Measurements from ENCODE around the gene NDUFAF4.

NDUFAF4 gene

DNA sequence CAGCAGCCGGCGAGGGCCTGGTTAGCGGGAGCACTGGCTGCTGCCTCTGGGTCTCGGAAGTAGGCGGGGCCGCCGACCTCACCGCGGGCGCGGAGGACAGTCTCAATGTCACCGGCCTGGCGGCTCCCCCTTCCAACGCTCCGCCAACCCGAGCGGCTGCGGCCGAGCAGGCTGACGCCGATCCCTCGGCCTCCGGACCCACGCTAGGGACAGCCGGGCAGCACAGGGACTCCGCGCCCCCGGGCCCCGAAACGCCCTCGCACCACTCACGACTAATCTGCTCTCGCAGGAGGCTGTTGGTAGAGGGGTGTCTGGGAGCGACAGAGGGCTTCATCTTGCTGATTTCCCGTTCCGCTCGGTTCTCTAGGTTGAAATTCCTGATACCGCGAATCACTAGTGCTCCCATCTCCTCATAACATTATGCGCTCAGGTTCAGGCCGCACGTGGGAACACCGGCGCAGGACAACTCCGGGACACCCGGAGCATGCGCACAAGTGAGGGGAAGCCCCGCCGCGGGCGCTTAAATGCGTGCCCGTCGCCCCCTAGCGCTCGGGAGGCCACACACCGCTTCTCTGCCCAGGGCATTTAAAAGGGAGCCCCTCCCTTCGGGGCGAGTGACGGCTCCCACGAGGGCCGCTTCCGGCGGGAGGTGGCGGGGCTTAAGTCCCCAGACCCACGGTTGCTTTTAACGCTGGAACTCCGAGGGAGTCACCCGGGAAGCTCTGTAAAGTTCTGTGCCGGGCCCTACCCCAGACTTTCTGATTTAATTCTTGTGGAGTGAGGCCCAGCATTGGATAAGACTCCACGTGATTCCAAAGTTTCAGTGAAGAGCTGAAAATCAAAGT lies at the start of gene NDUFAF4:
Gene NDUFAF4 (minus strand): TSS at position 496 of the 845 bp plus-strand sequence. CDS start 90 bp downstream, at position 406.
- in situ Hi-C loops (cut with HindIII; ENCODE audit: low pct_unique_long_range_greater_than_20kb, low sequenced_read_pairs) = no loop called here
- peak; percentile 87 to 93 for DNase-seq (ENCODE audit: low read depth in 1 of 2, low spot score in 1 of 2)
- TF ChIP-seq JUND (IDR thresholded peaks at IDR 0.05; ENCODE audit: low read depth) = no peak

GRCh38 chr6:96947055-96947454 lies 49.4 kb upstream of the NDUFAF4 start:
- no peak for DNase-seq (ENCODE audit: low read depth in 1 of 2, low spot score in 1 of 2)
- no peak for TF ChIP-seq JUND (IDR thresholded peaks at IDR 0.05; ENCODE audit: low read depth)
- in situ Hi-C loops (cut with HindIII; ENCODE audit: low pct_unique_long_range_greater_than_20kb, low sequenced_read_pairs) = no loop called here

DNA sequence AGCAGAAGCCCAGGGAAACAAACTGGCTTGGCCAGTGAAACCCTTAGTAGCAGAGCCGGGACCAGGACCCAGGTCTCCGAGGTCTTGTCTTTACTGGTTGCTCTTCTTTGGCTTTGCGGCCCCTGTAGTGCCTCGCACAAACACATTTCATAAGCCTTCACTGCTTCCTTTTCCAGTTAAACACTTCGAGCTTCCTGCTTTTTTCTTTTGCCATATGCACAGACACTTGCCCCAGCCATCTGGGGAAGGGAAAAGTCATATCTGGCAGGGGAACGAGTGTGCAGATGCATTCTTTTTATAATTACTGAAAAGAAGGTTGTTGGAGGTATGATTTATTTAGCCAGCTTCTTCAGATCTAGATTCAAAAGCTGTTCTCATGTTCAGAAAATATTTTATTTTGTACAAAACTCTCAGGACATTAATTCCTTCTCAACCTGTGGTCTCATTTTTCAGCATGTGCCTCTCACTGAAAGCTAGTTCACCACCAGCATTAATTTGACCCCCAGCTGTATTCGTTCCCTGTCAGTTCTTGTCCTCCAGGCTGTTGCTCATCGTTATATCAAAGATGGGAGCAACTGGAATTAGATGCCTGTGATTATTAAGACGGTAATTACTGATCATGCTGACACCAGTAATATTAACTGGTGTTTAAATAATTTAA lies 46.0 kb upstream of the NDUFAF4 start:
- no peak for TF ChIP-seq JUND (IDR thresholded peaks at IDR 0.05; ENCODE audit: low read depth)

DNA sequence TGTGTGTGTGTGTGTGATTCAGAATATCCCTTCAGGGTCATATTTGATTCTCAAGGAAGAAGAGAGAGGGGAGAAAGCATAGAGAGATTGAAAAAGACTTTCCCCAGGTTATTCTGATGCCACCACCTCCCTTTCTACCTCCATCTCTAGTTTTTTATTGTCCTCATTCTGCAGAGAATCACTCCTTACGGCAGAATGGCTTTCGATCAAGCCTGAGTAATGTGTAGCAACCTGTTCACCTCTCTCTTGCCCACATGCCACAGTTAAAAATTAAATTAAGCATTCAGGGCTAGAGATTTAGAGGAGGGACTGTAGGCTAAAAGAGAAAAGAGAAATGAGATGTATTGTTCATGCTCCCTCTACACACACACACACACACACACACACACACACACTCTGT lies 45.0 kb upstream of the NDUFAF4 start:
- TF ChIP-seq JUND (IDR thresholded peaks at IDR 0.05; ENCODE audit: low read depth) = no peak
- in situ Hi-C loops (cut with HindIII; ENCODE audit: low pct_unique_long_range_greater_than_20kb, low sequenced_read_pairs) = no loop called here
- no peak for DNase-seq (ENCODE audit: low read depth in 1 of 2, low spot score in 1 of 2)

More for the DNA sequence above, 46.0 kb upstream of the NDUFAF4 start:
- in situ Hi-C loops (cut with HindIII; ENCODE audit: low pct_unique_long_range_greater_than_20kb, low sequenced_read_pairs) = no loop called here
- no peak for DNase-seq (ENCODE audit: low read depth in 1 of 2, low spot score in 1 of 2)

GRCh38 chr6:96940322-96940721 lies 42.6 kb upstream of the NDUFAF4 start:
- TF ChIP-seq JUND (IDR thresholded peaks at IDR 0.05; ENCODE audit: low read depth) = no peak
- no peak for DNase-seq (ENCODE audit: low read depth in 1 of 2, low spot score in 1 of 2)
- in situ Hi-C loops (cut with HindIII; ENCODE audit: low pct_unique_long_range_greater_than_20kb, low sequenced_read_pairs) = no loop called here

DNA sequence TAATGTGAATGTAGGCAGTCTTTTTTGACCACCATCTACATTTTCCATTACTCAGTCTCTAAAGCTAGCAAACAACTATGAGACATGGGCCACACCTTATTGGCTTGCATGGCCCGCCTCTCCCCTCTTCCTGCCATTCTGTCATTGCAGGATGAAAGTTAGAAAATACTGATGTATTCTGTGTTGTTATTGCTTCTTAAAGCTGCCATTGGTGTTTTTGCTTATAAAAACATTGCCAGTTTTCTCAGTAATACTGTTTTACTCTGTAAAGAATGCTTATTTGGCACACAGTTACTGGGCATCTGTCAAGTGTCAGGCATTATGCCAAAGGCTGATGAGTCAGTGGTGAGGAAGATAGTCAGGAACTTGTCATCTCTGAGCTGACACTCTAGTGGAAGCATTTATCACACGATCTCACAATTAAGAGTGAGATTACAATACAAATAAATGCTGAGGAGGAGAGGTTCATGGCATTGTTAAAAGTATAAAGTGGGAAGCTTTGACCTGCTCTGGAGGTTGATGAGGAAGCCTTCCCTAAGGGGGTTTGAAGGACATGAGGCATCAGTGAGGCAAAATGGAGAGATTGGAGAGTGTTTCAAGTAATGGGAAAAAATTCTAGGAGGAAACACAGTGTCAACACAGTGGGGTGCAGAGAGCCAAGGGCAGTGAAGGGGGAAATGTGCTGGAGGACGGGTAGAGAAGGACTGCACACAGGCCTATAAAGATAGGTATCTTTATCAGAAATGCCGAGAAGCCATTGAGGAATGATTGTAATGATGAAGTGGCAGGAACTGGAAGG lies 41.5 kb upstream of the NDUFAF4 start:
- no peak for TF ChIP-seq JUND (IDR thresholded peaks at IDR 0.05; ENCODE audit: low read depth)
- DNase-seq (ENCODE audit: low read depth in 1 of 2, low spot score in 1 of 2) = no peak
- in situ Hi-C loops (cut with HindIII; ENCODE audit: low pct_unique_long_range_greater_than_20kb, low sequenced_read_pairs) = no loop called here

GRCh38 chr6:96934087-96934486 lies 36.4 kb upstream of the NDUFAF4 start:
- DNase-seq (ENCODE audit: low read depth in 1 of 2, low spot score in 1 of 2) = no peak
- no peak for TF ChIP-seq JUND (IDR thresholded peaks at IDR 0.05; ENCODE audit: low read depth)
- in situ Hi-C loops (cut with HindIII; ENCODE audit: low pct_unique_long_range_greater_than_20kb, low sequenced_read_pairs) = no loop called here

DNA sequence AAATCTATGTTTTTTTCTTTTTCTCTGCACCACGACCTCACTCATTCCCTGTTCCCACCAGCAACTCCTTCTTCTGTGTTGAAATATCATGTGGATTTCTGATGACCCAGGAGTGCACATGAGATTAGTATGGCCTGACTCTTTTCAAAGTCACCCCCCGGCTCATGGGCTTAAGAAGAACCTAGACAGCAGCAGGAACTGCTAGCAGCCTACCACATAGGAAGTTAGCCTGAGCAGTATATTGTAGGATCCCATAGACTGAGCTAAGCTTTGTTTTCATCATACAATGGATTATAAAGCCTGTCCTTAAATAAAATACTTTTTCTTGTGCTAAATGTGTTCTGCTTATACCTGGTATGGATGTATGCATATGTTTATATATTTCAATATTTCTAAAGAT lies 33.5 kb upstream of the NDUFAF4 start:
- in situ Hi-C loops (cut with HindIII; ENCODE audit: low pct_unique_long_range_greater_than_20kb, low sequenced_read_pairs) = no loop called here
- no peak for TF ChIP-seq JUND (IDR thresholded peaks at IDR 0.05; ENCODE audit: low read depth)
- DNase-seq (ENCODE audit: low read depth in 1 of 2, low spot score in 1 of 2) = no peak

DNA sequence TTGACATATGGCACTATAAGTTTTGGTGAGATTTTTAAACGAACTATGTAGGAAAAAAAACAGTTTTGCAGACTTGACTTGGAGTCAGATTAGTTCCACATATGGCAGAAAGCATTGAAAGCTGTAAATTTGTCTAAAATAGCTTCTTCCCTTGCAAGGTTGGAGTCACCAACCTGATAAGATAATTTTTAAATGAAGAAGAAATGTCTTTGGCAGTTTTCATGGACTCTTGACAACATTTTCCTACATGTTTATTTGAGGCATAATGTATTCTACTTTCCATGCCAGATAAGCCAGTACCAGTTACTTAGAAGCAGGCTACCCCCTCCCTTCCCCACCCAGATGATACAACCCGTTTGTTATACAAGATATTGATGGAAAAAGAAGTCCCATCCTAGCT lies 32.0 kb upstream of the NDUFAF4 start:
- no peak for TF ChIP-seq JUND (IDR thresholded peaks at IDR 0.05; ENCODE audit: low read depth)

DNA sequence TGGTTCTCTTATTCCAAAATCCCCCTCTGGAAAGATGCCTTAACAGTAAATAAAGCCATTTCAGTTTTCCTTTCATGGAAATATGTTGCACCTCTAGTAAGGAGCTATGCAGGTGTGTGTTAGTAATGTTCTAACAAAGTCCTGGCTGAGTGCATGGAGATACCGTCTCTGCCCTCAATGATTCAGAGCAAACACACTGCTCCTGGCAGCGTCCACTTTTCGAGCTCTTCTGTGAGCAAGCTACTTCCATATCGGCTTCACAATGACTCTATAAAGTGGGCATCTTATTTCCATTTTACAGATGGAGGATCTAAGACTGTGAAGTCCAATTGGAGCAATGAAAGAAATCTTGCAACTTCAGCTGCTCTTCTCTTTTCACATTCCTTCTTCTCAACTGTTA lies 30.0 kb upstream of the NDUFAF4 start:
- in situ Hi-C loops (cut with HindIII; ENCODE audit: low pct_unique_long_range_greater_than_20kb, low sequenced_read_pairs) = no loop called here
- DNase-seq (ENCODE audit: low read depth in 1 of 2, low spot score in 1 of 2) = no peak
- TF ChIP-seq JUND (IDR thresholded peaks at IDR 0.05; ENCODE audit: low read depth) = no peak

More for the DNA sequence above, 32.0 kb upstream of the NDUFAF4 start:
- DNase-seq (ENCODE audit: low read depth in 1 of 2, low spot score in 1 of 2) = no peak
- in situ Hi-C loops (cut with HindIII; ENCODE audit: low pct_unique_long_range_greater_than_20kb, low sequenced_read_pairs) = no loop called here

DNA sequence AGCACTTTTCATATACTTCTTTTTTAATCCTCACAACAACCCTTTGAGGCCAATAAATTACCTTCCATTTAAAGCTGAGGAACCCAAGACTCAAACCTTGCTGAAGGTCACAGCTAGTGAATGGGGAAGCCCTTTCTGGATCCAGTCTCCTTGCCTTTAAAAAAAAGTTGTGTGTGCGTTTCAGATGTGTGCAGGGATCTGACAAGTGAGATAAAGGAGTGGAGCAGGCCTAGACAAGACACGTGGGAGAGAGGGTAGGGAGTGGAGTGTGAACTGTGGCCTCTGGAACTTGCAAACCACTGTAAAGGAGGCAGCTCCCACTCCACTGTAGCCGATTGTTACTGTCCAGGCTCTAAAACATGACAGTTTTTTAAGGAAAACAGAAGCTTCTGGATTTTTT lies 28.7 kb upstream of the NDUFAF4 start:
- no peak for DNase-seq (ENCODE audit: low read depth in 1 of 2, low spot score in 1 of 2)
- in situ Hi-C loops (cut with HindIII; ENCODE audit: low pct_unique_long_range_greater_than_20kb, low sequenced_read_pairs) = no loop called here
- TF ChIP-seq JUND (IDR thresholded peaks at IDR 0.05; ENCODE audit: low read depth) = no peak

GRCh38 chr6:96925290-96925687 lies 27.6 kb upstream of the NDUFAF4 start:
- DNase-seq (ENCODE audit: low read depth in 1 of 2, low spot score in 1 of 2) = no peak
- no peak for TF ChIP-seq JUND (IDR thresholded peaks at IDR 0.05; ENCODE audit: low read depth)
- in situ Hi-C loops (cut with HindIII; ENCODE audit: low pct_unique_long_range_greater_than_20kb, low sequenced_read_pairs) = no loop called here
